A549 (cell line): Measurements from ENCODE around the gene WTAP. TPM values are rescaled to one million over a fixed set of nuclear protein-coding genes. Genes with fewer than 3 reads are reported as not detected.
A peak's percentile ranks its signal among the peaks of the same experiment; 100 is the strongest.

ENCODE experiments used
- ATAC-seq, 2 experiments: fragments of 200-7000 bp in 1 of 2; fragments of >200 bp in 1 of 2; cut with Nextera tagmentation in 1 of 2; cut with Tn5 transposase in 1 of 2; 3 replicates each; pipeline versions ENCODE4 v1.8.0 to v1.9.1; 2018 to 2020; ENCODE audit warnings: mild to moderate bottlenecking in 1 of 2, moderate library complexity in 1 of 2
- CTCF ChIA-PET: fragments of 300-600 bp; sonication (Branson Sonifier 250); formaldehyde crosslinking; extraction: SDS; loops from one replicate; lab custom pipeline; 2021; ENCODE audit warnings: antibody characterized with exemption, inconsistent platforms; lab: Yijun Ruan, JAX
- POLR2A ChIA-PET: fragments of 350-600 bp; formaldehyde crosslinking; extraction: SDS; loops from one replicate; lab custom pipeline; 2021; ENCODE audit warnings: antibody characterized with exemption, inconsistent platforms; lab: Yijun Ruan, JAX
- DNase-seq, 2 experiments: peaks; one replicate each; pipeline versions ENCODE4 v3.0.0 to v3.0.0-alpha.2; 2011 to 2016; ENCODE audit warnings: low read depth in 1 of 2, low spot score in 1 of 2
- FAIRE-seq: peaks from 2 replicates; lab custom pipeline; 2011; peaks lifted over from hg19 to GRCh38; lab: Jason Lieb, UNC
- H3K27ac ChIP-seq, 2 experiments: fragments of >200 bp; sonication (Bioruptor Twin); formaldehyde crosslinking; 3 replicates each; pipeline ENCODE4 v1.5.1; 2016 to 2017
- H3K4me1 ChIP-seq: fragments of >200 bp; sonication (Bioruptor Twin); formaldehyde crosslinking; 3 replicates; pipeline ENCODE4 v1.6.1; 2016
- H3K4me2 ChIP-seq: fragments of >200 bp; sonication (Bioruptor Twin); formaldehyde crosslinking; 3 replicates; pipeline ENCODE4 v1.6.1; 2016
- H3K4me3 ChIP-seq: fragments of >200 bp; sonication (Bioruptor Twin); formaldehyde crosslinking; 3 replicates; pipeline ENCODE4 v1.5.1; 2016
- H3K9me3 ChIP-seq: fragments of >200 bp; sonication (Bioruptor Twin); formaldehyde crosslinking; 3 replicates; pipeline ENCODE4 v1.6.1; 2016
- CTCF ChIP-seq: fragments of >200 bp; sonication (Bioruptor Twin); formaldehyde crosslinking; IDR thresholded peaks from 3 replicates; pipeline ENCODE4 v1.5.1; 2016
- E2F6 ChIP-seq: IDR thresholded peaks from 2 replicates; pipeline ENCODE4 v1.6.1; 2012; ENCODE audit warnings: low read depth, borderline replicate concordance
- EHMT2 ChIP-seq: fragments of 200-600 bp; sonication (generic); IDR thresholded peaks from 2 replicates; pipeline ENCODE4 v1.6.1; 2016; ENCODE audit warnings: antibody characterized with exemption, low read depth, mild to moderate bottlenecking, moderate library complexity
- ELK1 ChIP-seq: fragments of 150-350 bp; IDR thresholded peaks from 2 replicates; pipeline ENCODE4 v1.6.1; 2014; ENCODE audit warnings: low read depth, mild to moderate bottlenecking, low read length
- FOSB ChIP-seq: fragments of 250-450 bp; sonication (Bioruptor Pico); IDR thresholded peaks from 2 replicates; pipeline ENCODE4 v1.5.0; 2020; ENCODE audit warnings: mild to moderate bottlenecking, moderate library complexity
- FOSL2 ChIP-seq, 2 experiments: fragments of 450-650 bp in 1 of 2; fragments of >200 bp in 1 of 2; sonication (Bioruptor Twin) in 1 of 2; formaldehyde crosslinking; IDR thresholded peaks; 2 replicates each; pipeline versions ENCODE4 v1.5.0 to v1.6.1; 2016 to 2020; ENCODE audit warnings: mild to moderate bottlenecking in 1 of 2, moderate library complexity in 1 of 2
- HDAC2 ChIP-seq: fragments of 200-600 bp; sonication (generic); IDR thresholded peaks from 2 replicates; pipeline ENCODE4 v1.6.1; 2016
- HES2 ChIP-seq: fragments of >200 bp; sonication (Bioruptor Twin); formaldehyde crosslinking; IDR thresholded peaks from 2 replicates; pipeline ENCODE4 v1.6.1; 2016
- HMGXB4 ChIP-seq: fragments of 250-450 bp; sonication (Bioruptor Pico); IDR thresholded peaks from 2 replicates; pipeline ENCODE4 v1.5.0; 2021; ENCODE audit warnings: mild to moderate bottlenecking, moderate library complexity, borderline replicate concordance
- HOXA7 ChIP-seq: fragments of 250-450 bp; sonication (Bioruptor Pico); IDR thresholded peaks from 2 replicates; pipeline ENCODE4 v1.5.0; 2020; ENCODE audit warnings: mild to moderate bottlenecking, moderate library complexity
- JUNB ChIP-seq: fragments of >200 bp; sonication (Bioruptor Twin); formaldehyde crosslinking; IDR thresholded peaks from 2 replicates; pipeline ENCODE4 v1.6.1; 2016
- KDM5A ChIP-seq: fragments of 200-600 bp; sonication (generic); IDR thresholded peaks from 2 replicates; pipeline ENCODE4 v1.6.1; 2016; ENCODE audit warnings: antibody characterized with exemption, mild to moderate bottlenecking
- MYC ChIP-seq: IDR thresholded peaks from 2 replicates; pipeline ENCODE4 v1.6.1; 2012; ENCODE audit warnings: mild to moderate bottlenecking, inconsistent platforms, low read length, improper control_type of control experiment, borderline replicate concordance
- NPAS2 ChIP-seq: fragments of 250-450 bp; sonication (Bioruptor Pico); IDR thresholded peaks from 2 replicates; pipeline ENCODE4 v1.8.0; 2022; ENCODE audit warnings: mild to moderate bottlenecking, moderate library complexity, borderline replicate concordance
- NR3C1 ChIP-seq: fragments of >200 bp; sonication (Bioruptor Twin); formaldehyde crosslinking; IDR thresholded peaks from 3 replicates; pipeline ENCODE4 v1.6.1; 2017
- POLR2A ChIP-seq: IDR thresholded peaks from 2 replicates; pipeline ENCODE4 v1.6.1; 2012; ENCODE audit warnings: mild to moderate bottlenecking, low read length
- POLR2AphosphoS2 ChIP-seq: conservative IDR thresholded peaks from 2 replicates; pipeline ENCODE4 v1.6.1; 2012; ENCODE audit warnings: low read length, improper control_type of control experiment, inconsistent platforms
- RCOR1 ChIP-seq: fragments of 150-350 bp; IDR thresholded peaks from 2 replicates; pipeline ENCODE4 v1.6.1; 2014; ENCODE audit warnings: antibody characterized with exemption, low read length, low read depth
- RFX5 ChIP-seq: fragments of 450-650 bp; IDR thresholded peaks from 2 replicates; pipeline ENCODE4 v1.7.1; 2014; ENCODE audit warnings: antibody characterized with exemption, mild to moderate bottlenecking, moderate library complexity
- RNF2 ChIP-seq: fragments of 200-600 bp; sonication (generic); IDR thresholded peaks from 2 replicates; pipeline ENCODE4 v1.6.1; 2016; ENCODE audit warnings: low read depth, mild to moderate bottlenecking, antibody characterized with exemption, moderate library complexity, borderline replicate concordance
- SMC3 ChIP-seq: fragments of >200 bp; sonication (Bioruptor Twin); formaldehyde crosslinking; IDR thresholded peaks from 3 replicates; pipeline ENCODE4 v1.6.1; 2018; ENCODE audit warnings: inconsistent platforms
- SREBF2 ChIP-seq: fragments of 450-650 bp; IDR thresholded peaks from 2 replicates; pipeline ENCODE4 v1.6.1; 2014; ENCODE audit warnings: mild to moderate bottlenecking, moderate library complexity
- TFCP2L1 ChIP-seq: fragments of 250-450 bp; sonication (Bioruptor Pico); IDR thresholded peaks from 2 replicates; pipeline ENCODE4 v1.5.0; 2021; ENCODE audit warnings: mild to moderate bottlenecking
- USF2 ChIP-seq: fragments of 450-650 bp; IDR thresholded peaks from 2 replicates; pipeline ENCODE4 v1.6.1; 2014; ENCODE audit warnings: antibody characterized with exemption
- ZFP36 ChIP-seq: fragments of 450-650 bp; IDR thresholded peaks from 2 replicates; pipeline ENCODE4 v1.6.1; 2014; ENCODE audit warnings: borderline replicate concordance; ENCODE audit not compliant: partially characterized antibody
- WGBS: methylation state at CpG from one replicate; pipeline ENCODE4 v1.1.6; 2017; ENCODE audit errors: missing lambda C conversion rate; 5-methylcytosine and 5-hydroxymethylcytosine counted together
- polyA plus RNA-seq, 4 experiments: library from polyadenylated mRNA; depleted of rRNA in 3 of 4; stranded (reverse); fragments of >200 nt; fragmentation: RNase III in 1 of 4; extraction: RNeasy Plus Mini Kit Qiagen cat#74134 plus additional on column Dnase treatment in 1 of 4; gene quantifications; 2 replicates in 3 of 4; 3 replicates in 1 of 4; pipeline ENCODE4 v1.2.3, GENCODE V29; 2011 to 2017

WTAP gene
- polyA plus RNA-seq, 2 of the 4 experiments (the other 2 are of a cell fraction): 42.4 to 53.2 TPM

- ChIA-PET CTCF (interaction anchor here (0.6 kb wide), 1 partner anchor 245 kb away, joined by 4 read pairs; no protein-coding TSS in a partner anchor), POLR2A (no interaction called here)
- Histone ChIP-seq H3K4me2 (no peak overlapping the region), H3K4me3 (no peak overlapping the region), H3K4me1 (peaks cover 14% of the 10 kb centered on the region), H3K9me3 (no peaks in the 10 kb centered on the region), H3K27ac (no peak overlapping the region)
- WGBS: 92% methylated on average over 4 of the region's 4 CpGs
- FAIRE-seq (no peak), ATAC-seq (no peak), DNase-seq (no peak)
- TF ChIP-seq RNF2 (no peak), ZFP36 (no peak), HMGXB4 (CRISPR knock-in tag) (no peak), RFX5 (no peak), POLR2A (no peak), E2F6 (no peak), MYC (no peak), SREBF2 (no peak), HDAC2 (no peak)
Observed at GRCh38 chr6:159756508-159756907, 29.2 kb downstream of the WTAP start.

- Histone ChIP-seq H3K27ac (no peak overlapping the region), H3K4me3 (no peak overlapping the region), H3K4me2 (no peak overlapping the region), H3K4me1 (peaks cover 14% of the 10 kb centered on the region), H3K9me3 (no peaks in the 10 kb centered on the region)
- ChIA-PET POLR2A (no interaction called here), CTCF (interaction anchor here (1.1 to 1.3 kb wide), 2 partner anchors 63 to 67 kb away, joined by 3 to 4 read pairs; no protein-coding TSS in a partner anchor)
- FAIRE-seq: no peak
- TF ChIP-seq NPAS2 (CRISPR knock-in tag): no peak
- no peak for TF ChIP-seq HES2
- TF ChIP-seq FOSL2 (IDR thresholded peaks at IDR 0.05): no peak
- TF ChIP-seq FOSL2 (CRISPR knock-in tag; IDR thresholded peaks at IDR 0.05): 0 out of 2 replicates have a peak, but pooled peaks have one; percentile 7
- TF ChIP-seq FOSB (CRISPR knock-in tag): no peak
- ATAC-seq: peak in 1 of 2 experiments; percentile 7; a peak in 1 of 6 replicates
- WGBS: 94% methylated on average over 7 of the region's 7 CpGs
- DNase-seq: peak; percentile 16 to 33
Observed at GRCh38 chr6:159758031-159759001, 31.0 kb downstream of the WTAP start.

- H3K4me1 ChIP-seq: peaks cover 14% of the 10 kb centered on the region
- no peak overlapping the region for H3K27ac ChIP-seq
- POLR2A ChIA-PET: no interaction called here
- TF ChIP-seq EHMT2 (no peak), RFX5 (no peak), HOXA7 (no peak), ELK1 (no peak), SMC3 (no peak), TFCP2L1 (CRISPR knock-in tag) (no peak), FOSL2 (IDR thresholded peaks at IDR 0.05) (no peak), FOSL2 (CRISPR knock-in tag; IDR thresholded peaks at IDR 0.05) (no peak), NR3C1 (no peak), KDM5A (no peak), NPAS2 (CRISPR knock-in tag) (no peak), SREBF2 (no peak), USF2 (no peak), CTCF (no peak), JUNB (no peak), RCOR1 (no peak), POLR2AphosphoS2 (no peak)
- FAIRE-seq: no peak
- no peak for ATAC-seq
- no peak overlapping the region for H3K4me3 ChIP-seq
- CTCF ChIA-PET: interaction anchor here (1.1 to 1.3 kb wide), 3 partner anchors 12 to 68 kb away, joined by 3 to 4 read pairs (median 3); no protein-coding TSS in a partner anchor
- H3K9me3 ChIP-seq: no peaks in the 10 kb centered on the region
- H3K4me2 ChIP-seq: no peak overlapping the region; the same call in 2 of the 3 replicates
- 68% methylated on average over 2 of the region's 2 CpGs for WGBS
- DNase-seq: no peak
Observed at GRCh38 chr6:159759645-159760044, 32.3 kb downstream of the WTAP start.
